GM19238 (cell line): Measurements from ENCODE around the gene SLC34A1.
"Not testable (repeated sequence)": the region's sequence is repeated elsewhere in the genome, so short reads cannot be mapped to it uniquely, and the experiment has no call there.

Experiments used
- DNase-seq: peaks from one replicate; pipeline ENCODE4 v3.0.0; 2011; ENCODE audit warnings: low spot score; ENCODE audit not compliant: insufficient read length

Gene SLC34A1

GRCh38 chr5:177405805-177406204, 21.6 kb downstream of the SLC34A1 start:
- no peak for DNase-seq

DNA sequence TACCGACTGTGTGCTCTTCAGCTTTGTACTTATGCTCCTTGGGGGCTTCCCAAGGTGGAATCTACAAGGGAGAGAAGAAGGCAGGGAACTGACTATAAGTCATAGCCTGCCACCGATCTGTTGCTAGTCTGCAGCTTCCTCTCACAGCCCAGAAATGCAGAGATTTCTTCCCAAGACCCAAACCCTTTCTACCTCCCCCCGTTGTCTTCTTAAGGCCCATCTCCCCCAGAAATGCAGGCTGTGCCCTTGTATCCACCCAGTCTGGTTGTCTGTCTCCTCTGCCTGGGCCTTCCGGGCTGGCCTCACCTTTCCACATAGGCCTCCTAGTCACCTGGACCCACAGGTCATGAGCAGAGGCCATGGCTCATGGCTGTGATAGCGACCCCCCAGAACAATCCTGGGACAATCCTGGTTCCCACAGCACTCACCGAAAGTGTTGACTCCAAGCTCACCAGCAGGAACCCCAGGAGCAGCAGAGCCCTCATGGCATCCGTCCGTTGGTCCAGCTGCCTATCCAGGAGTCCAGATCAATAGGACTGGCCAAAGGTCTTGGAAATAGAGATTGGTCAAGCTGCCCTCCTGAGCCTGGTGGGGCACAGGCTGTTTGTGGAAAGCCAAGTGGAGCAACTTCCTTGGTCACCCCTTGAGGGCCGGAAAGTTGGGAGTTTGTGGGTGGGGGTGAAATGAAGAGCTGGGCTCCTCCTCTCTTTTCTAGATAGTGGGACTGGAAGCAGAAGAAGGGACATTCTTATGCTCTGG, 25.0 kb downstream of the SLC34A1 start, which contains the start of gene F12:
Gene F12, minus strand, starts transcription at position 522 of the 759 bp plus-strand sequence. Its CDS starts 37 bp downstream, at position 485.
- DNase-seq = no peak

- no peak for DNase-seq
Observed at GRCh38 chr5:177410575-177410974, 26.3 kb downstream of the SLC34A1 start.

DNA sequence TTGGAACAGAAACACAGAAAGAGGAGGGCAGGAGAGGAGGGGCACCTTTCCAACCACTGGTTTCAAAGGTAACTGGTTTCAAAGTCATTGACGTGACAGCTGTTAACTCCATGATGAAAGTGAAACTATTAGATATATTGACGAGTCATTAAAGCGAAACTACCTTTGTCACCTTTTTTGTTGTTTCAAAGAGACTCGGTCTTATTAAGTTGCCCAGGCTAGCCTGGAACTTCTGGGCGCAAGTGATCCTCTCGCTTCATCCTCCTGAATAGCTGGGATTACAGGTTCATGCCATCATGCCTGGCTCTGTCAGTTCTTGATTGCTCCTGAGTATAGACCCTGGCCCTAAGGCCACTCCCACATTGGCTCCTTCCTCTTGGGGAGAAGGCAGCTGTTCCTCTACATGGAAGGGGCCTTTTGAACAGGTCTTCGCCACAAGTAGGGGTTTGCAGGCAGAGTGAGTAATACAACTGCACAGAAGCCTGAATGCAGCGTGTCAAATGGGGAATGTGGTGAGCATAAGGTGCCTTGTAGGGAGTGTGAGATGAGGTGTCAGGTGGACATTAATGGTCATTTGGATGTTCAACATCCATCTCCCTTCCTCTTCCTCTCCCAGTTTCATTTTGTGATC, 28.5 kb downstream of the SLC34A1 start:
- no peak for DNase-seq

DNA sequence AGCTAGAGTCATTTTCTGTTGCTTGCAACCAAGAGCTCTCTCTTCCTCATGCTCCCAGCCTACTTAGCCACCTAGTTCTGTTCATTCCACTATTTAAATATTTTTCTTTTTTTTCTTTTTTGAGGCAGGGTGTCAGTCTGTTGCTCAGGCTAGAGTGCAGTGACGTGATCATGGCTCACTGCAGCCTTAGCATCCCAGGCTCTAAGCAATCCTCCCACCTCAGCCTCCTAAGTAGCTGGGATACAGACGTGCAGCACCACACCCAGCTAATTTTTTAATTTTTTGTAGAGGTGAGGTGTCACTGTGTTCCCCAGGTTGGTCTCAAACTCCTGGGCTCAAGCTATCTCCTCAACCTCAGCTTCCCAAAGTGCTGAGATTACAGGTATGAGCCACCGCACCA, 30.2 kb downstream of the SLC34A1 start:
- no peak for DNase-seq

- DNase-seq = not testable (repeated sequence)
Observed at GRCh38 chr5:177417081-177417480, 32.8 kb downstream of the SLC34A1 start.

DNA sequence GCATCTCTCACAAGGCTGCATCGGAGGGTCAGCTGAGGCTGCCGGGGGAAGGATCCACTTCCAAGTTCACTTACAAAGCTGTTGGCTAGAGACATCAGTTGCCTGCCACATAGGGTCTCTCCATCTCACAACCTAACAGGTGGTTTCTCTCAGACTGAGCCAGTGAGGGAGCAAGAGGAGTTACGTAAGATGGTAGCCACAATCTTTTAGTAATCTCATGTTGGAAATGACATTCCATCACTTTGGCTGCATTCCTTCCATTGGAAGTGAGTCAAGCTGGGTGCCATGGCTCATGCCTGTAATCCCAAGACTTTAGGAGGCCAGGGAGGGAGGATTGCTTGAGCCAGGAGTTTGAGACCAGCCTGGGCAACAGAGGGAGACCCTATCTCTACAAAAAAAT, 34.8 kb downstream of the SLC34A1 start:
- no peak for DNase-seq

DNA sequence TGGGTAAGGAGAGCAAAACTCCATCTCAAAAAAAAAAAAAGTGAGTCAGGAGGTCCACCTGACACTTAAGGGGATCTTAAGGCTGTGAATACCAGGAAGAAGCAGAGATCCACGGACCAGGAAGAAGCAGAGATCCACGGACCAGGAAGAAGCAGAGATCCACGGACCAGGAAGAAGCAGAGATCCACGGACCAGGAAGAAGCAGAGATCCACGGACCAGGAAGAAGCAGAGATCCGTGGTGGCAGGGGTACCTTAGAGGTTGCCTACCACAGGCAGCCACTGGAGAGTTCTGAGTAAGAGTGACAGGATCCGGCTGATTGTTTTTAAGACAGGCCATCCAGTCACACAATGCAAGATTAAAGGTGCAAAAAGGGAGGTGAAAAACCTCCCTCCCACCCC, 36.2 kb downstream of the SLC34A1 start:
- not testable (repeated sequence) for DNase-seq

- no peak for DNase-seq
Observed at GRCh38 chr5:177421062-177421798, 37.0 kb downstream of the SLC34A1 start.

GRCh38 chr5:177423671-177424070, 39.4 kb downstream of the SLC34A1 start:
- DNase-seq = no peak

GRCh38 chr5:177425196-177425800, 41.1 kb downstream of the SLC34A1 start:
- DNase-seq = no peak

GRCh38 chr5:177425801-177426565, 41.7 kb downstream of the SLC34A1 start:
- DNase-seq = peak; percentile 94

DNA sequence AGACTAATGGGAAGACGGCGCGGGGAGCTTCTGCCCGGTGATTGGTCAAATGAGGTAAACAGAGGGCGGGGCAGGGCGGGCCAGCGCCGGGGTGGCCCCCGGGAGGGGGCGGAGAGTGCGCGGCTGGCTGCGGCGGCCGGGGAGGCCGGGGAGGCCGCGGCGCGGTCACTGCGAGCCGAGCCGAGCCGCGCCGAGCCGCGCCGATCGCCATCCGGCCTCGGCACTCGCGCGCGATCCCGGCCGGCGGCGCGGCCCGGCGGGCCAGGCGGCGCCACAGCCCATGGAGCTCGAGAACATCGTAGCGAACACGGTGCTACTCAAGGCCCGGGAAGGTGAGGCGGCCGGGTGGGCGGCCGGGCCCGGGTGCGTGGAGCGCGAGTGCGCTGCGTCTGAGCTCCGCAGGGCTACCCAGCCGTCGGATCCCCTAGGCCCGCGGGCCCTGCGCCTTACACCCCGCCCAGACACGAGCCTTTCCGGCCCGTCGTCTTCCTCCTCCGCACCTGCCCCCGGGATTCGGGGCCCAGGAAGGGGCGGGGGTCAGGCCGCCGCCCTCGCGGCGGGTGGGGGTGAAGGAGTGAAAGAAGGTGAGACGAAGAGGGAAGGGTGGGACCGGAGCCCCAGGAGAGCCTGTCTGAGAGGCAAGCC, 42.5 kb downstream of the SLC34A1 start, which contains the start of gene GRK6:
Gene GRK6, plus strand, starts transcription at position 111 of the 645 bp plus-strand sequence. Its CDS starts 170 bp downstream, at position 281.
- DNase-seq = no peak

GRCh38 chr5:177427211-177427822, 43.1 kb downstream of the SLC34A1 start:
- DNase-seq = no peak

DNA sequence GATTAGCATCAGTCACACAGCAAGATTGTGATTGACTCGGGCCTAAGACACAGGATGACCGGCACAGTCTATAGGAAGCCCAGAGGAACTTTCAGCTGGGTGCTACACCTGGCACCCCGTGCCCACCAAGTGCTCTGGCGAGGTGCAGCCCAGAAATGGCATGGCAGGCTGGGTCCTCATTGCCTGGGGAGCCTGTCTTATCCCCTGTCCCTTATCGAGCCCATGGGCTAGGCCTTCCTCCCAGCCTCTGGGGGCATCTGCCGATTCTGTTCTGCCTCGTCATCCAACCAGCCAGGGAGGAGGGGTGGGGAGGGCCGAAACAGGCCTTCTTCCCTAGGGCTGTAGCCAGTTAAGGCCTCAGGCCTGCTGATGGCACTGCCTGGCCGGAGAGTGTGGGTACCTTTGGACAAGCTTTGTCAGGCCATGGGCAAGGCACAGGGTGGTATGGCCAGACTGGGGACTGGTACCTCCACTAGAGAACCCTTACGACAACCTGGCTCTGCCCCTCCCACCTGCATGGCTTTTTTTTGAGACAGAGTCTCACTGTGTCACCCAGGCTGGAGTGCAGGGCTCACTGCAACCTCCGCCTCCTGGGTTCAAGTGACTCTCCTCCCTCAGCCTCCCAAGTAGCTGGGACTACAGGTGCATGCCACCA, 43.8 kb downstream of the SLC34A1 start:
- no peak for DNase-seq

GRCh38 chr5:177428574-177429217, 44.5 kb downstream of the SLC34A1 start:
- no peak for DNase-seq

DNA sequence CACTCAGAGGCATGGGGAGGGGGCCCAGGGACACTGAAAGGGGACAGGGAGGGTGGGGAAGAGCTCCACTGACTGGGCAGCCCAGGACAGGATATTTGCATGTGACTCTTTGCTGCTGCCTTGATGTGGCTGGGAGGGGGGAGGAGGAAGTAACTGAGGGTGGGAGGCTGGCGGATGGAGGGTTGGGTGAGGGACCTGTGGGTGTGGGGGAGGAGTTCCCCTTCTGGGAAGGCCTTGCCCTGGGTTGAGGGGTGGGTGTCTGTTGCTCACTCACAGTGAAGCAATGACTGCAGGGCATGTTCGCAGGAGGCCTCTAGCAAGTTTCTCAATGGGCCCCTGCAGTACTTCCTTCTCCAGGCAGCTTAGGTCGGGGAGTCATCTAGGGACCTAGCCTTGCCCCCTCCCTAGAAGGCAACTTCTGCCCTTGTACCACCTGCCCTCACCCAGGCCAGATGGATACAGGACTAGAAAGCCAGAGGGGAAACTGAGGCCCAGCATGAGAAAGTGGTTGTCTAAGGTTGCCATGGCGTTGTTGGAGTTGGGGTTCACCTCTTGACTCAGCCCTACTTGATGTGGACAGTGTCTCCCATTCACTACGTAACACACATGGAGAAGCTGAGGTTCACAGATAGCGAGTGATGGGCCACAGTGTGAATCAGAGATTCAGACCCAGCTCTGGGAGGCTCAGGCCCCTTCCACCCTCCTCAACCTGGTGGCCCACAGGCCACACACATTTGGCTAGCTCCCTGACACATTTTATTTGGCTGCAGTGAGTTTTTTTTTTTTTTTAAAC, 45.2 kb downstream of the SLC34A1 start:
- DNase-seq = peak; percentile 72
